NCI-H460 (cell line): ENCODE results near the gene TM9SF4. TPM values are rescaled to one million over a fixed set of nuclear protein-coding genes. Genes with fewer than 3 reads are reported as not detected.
"Not testable (repeated sequence)": the region's sequence is repeated elsewhere in the genome, so short reads cannot be mapped to it uniquely, and the experiment has no call there.

Experiments used
- DNase-seq: peaks from one replicate; pipeline ENCODE4 v3.0.0-alpha.2; 2016; ENCODE audit warnings: low read depth; ENCODE audit errors: extremely low read depth
- total RNA-seq: library from RNA; depleted of rRNA; stranded (reverse); fragments of >200 nt; shearing (Covaris generic); gene quantifications from 2 replicates; pipeline ENCODE4 v1.2.3, GENCODE V29; 2014

TM9SF4 gene
- total RNA-seq, 1 experiment from 2014 or later, result 42.9 TPM

DNA sequence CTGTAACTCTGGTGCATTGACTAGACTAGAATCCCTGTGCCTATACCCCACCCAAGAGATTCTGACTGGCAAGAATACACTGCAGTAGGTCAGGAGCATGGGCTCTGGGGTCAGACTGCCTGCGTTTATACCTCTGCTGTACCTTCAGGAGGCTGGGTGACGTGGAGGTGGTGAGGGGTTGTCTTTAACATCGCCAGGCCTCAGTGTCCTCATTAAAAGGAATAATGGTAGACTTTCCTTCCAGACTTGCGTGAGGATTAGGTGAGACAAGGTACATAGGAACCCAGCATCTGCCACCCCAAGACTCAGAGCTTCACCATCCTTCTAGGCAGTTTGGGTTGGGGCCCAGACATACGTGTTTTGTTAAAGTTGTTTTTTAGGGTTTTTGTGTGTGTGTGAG is 44.3 kb downstream of the TM9SF4 start:
- DNase-seq, result no peak

- no peak for DNase-seq
These were observed 45.8 kb downstream of the TM9SF4 start for GRCh38 chr20:32155017-32155981.

DNA sequence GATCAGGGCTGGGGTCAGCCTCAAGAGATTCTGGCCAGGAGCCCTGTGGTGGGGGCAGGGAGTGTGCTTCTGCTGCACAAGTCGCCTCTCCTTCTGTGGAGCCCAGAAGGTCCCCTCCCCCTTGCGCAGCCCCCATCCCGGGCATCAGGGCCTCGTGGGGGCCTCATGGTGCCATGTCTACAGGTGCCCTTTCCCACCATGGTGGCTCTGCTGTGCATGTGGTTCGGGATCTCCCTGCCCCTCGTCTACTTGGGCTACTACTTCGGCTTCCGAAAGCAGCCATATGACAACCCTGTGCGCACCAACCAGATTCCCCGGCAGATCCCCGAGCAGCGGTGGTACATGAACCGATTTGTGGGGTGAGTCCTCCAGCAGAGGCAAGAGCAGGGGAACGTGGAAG is 48.1 kb downstream of the TM9SF4 start:
- DNase-seq, result no peak

GRCh38 chr20:32158351-32158750 is 48.8 kb downstream of the TM9SF4 start:
- no peak for DNase-seq

- DNase-seq, result no peak
These were observed 49.6 kb downstream of the TM9SF4 start for GRCh38 chr20:32158943-32159660.

DNA sequence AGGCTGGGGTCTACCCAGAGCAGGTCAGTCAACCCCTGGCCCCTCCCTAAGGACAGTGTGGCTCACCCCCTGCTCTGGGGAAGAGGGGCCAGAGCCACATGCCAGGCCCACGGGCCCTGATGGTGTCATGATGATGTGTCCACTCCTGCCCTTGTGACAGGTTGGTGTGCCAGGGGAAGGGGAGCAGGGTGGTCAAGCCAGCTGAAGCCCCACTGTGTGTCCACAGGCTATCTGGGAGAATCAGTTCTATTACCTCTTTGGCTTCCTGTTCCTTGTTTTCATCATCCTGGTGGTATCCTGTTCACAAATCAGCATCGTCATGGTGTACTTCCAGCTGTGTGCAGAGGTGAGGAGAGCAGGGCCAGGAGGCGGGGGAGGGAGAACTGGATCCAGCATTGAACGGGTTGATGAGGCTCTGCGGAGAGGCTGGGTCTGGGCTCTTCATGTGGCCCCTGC is 50.3 kb downstream of the TM9SF4 start:
- no peak for DNase-seq

DNA sequence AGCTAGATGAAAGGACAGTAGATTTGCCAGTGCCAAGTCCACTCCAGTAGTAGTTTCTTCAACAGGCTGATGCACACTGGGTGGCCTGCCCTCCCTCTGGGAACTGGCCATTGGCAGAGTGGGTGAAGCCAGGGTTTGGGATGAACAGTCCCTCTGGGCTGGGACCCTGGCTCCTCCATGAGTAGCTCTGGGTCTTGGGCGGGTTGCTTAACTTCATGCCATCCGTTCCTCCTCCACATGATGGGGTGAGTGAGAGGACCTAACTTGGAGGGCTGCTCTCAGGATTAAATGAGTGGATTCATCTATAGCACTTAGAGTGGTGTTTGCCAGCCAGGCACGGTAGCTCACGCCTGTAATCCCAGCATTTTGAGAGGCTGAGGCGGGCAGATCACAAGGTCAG is 50.8 kb downstream of the TM9SF4 start:
- DNase-seq, result no peak

- DNase-seq, result no peak
These were observed 52.8 kb downstream of the TM9SF4 start for GRCh38 chr20:32162351-32162750.

GRCh38 chr20:32163951-32164350 is 54.4 kb downstream of the TM9SF4 start:
- DNase-seq, result no peak

- no peak for DNase-seq
These were observed 55.6 kb downstream of the TM9SF4 start for GRCh38 chr20:32164984-32165735.

DNA sequence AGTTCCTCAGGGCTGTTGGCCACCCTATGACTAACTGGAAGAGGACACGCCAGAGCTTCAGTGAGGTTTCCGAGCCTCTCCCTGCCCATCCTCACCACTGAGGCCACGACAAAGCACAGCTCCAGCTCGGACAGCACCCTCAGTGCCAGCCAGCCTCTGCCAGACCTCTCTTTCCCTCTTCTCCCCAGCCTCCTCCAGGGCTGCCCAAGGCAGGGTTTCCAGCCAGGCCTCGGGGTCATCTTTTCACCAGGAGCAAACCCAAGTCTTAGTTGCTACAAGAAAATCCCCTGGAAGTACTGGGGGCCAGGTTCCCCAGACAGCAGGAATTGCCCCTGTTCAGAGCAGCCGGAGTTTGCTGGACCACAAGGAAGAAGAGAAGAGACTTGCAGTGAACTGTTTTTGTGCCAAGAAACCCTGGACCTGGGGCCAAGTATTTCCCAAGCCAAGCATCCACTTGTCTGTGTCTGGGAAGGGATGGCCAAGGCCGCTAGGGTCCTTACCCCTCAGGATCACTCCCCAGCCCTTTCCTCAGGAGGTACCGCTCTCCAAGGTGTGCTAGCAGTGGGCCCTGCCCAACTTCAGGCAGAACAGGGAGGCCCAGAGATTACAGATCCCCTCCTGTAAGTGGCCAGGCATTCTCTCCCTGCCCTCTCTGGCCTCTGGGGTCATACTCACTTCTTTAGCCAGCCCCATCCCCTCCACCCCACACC is 56.5 kb downstream of the TM9SF4 start:
- DNase-seq, result no peak

GRCh38 chr20:32167552-32167951 is 58.0 kb downstream of the TM9SF4 start:
- DNase-seq, result no peak

GRCh38 chr20:32168184-32168910 is 58.8 kb downstream of the TM9SF4 start:
- DNase-seq, result no peak

GRCh38 chr20:32177696-32178095 is 68.2 kb downstream of the TM9SF4 start:
- DNase-seq, result not testable (repeated sequence)

DNA sequence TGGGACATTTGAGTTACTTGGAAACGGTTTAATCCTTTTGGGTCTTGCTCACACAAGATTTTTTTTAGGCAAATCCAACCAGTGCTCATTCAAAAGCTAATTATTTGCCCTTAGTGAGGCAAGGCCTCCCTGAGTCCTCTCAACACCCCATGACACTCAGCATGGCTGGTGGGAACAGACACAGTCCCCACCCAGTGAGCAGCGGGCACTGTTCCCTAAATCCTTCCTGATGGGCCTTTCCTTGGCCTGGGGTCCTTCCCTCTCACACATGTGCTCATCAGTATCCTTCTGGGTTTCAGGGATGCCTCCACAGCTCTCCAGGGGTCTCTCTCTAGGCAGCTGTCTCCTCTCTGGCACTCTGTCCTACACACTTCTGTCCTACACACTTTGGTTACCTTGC is 70.0 kb downstream of the TM9SF4 start:
- DNase-seq, result no peak

DNA sequence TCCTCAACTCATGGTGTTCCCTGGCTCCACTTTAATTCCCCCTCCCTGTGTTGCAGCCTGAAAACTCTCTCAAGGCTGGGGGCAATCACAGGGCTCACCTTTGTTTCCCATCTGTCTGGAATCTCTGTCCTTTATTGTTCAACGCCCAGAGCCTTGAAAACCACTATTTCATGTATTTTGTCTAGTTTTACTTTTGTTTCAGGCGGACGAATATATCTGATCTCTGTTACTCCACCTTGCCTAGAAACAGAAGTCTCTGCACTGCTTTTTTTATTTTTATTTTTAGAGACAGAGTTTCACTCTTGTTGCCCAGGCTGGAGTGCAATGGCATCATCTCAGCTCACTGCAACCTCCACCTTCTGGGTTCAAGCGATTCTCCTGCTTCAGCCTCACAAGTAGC is 70.4 kb downstream of the TM9SF4 start:
- no peak for DNase-seq

DNA sequence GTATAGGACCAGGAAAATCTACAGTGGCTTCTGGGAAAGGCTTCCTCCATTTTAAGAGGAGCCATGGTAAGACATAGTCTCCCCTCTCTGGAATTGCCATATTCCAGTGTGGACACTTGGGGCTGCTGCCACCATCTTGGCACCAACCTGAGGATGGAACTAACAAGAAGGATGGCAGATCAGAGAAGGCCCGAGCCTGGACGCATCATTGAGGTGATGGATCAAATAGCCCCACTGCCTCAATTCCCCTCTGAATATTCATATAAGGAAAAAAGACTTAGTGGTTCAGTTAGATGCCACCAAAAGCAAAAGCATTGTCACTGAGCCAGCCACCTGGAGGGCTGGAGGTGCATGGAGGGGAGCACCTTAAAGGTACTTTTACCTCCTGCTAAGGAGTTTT is 72.1 kb downstream of the TM9SF4 start:
- no peak for DNase-seq

GRCh38 chr20:32183947-32184635 is 74.6 kb downstream of the TM9SF4 start:
- no peak for DNase-seq

- DNase-seq, result no peak
These were observed 75.6 kb downstream of the TM9SF4 start for GRCh38 chr20:32184961-32185603.
